Measurements from ENCODE around the gene TAF4B. TPM values are rescaled to one million over a fixed set of nuclear protein-coding genes. Genes with fewer than 3 reads are reported as not detected.
"Not testable (repeated sequence)": the region's sequence is repeated elsewhere in the genome, so short reads cannot be mapped to it uniquely, and the experiment has no call there.

TAF4B gene
- polyA plus RNA-seq, 3 donors, result 5.3 to 6.5 (median 5.5) TPM

- no peak for DNase-seq (ENCODE audit: low read depth in 3 of 3, low spot score in 2 of 3)
Measured at GRCh38 chr18:26230497-26230896, 4.3 kb downstream of the TAF4B start.

- DNase-seq (ENCODE audit: low read depth in 3 of 3, low spot score in 2 of 3), result no peak
Measured at GRCh38 chr18:26233208-26233607, 7.0 kb downstream of the TAF4B start.

GRCh38 chr18:26237363-26237762, 11.1 kb downstream of the TAF4B start:
- not testable (repeated sequence) for DNase-seq (ENCODE audit: low read depth in 3 of 3, low spot score in 2 of 3)

GRCh38 chr18:26238718-26239117, 12.5 kb downstream of the TAF4B start:
- not testable (repeated sequence) for DNase-seq (ENCODE audit: low read depth in 3 of 3, low spot score in 2 of 3)

GRCh38 chr18:26242392-26242791, 16.1 kb downstream of the TAF4B start:
- DNase-seq (ENCODE audit: low read depth in 3 of 3, low spot score in 2 of 3), result not testable (repeated sequence)

- not testable (repeated sequence) for DNase-seq (ENCODE audit: low read depth in 3 of 3, low spot score in 2 of 3)
Measured at GRCh38 chr18:26245434-26245833, 19.2 kb downstream of the TAF4B start.

- DNase-seq (ENCODE audit: low read depth in 3 of 3, low spot score in 2 of 3), result no peak
Measured at GRCh38 chr18:26252411-26252810, 26.2 kb downstream of the TAF4B start.

GRCh38 chr18:26254808-26255207, 28.6 kb downstream of the TAF4B start:
- DNase-seq (ENCODE audit: low read depth in 3 of 3, low spot score in 2 of 3), result not testable (repeated sequence)

- no peak for DNase-seq (ENCODE audit: low read depth in 3 of 3, low spot score in 2 of 3)
Measured at GRCh38 chr18:26255695-26256622, 29.7 kb downstream of the TAF4B start.

GRCh38 chr18:26258711-26259110, 32.5 kb downstream of the TAF4B start:
- DNase-seq (ENCODE audit: low read depth in 3 of 3, low spot score in 2 of 3), result no peak

GRCh38 chr18:26259416-26259815, 33.2 kb downstream of the TAF4B start:
- DNase-seq (ENCODE audit: low read depth in 3 of 3, low spot score in 2 of 3), result not testable (repeated sequence)

- DNase-seq (ENCODE audit: low read depth in 3 of 3, low spot score in 2 of 3), result no peak
Measured at GRCh38 chr18:26262156-26262555, 35.9 kb downstream of the TAF4B start.

- DNase-seq (ENCODE audit: low read depth in 3 of 3, low spot score in 2 of 3), result no peak
Measured at GRCh38 chr18:26267357-26267930, 41.2 kb downstream of the TAF4B start.

- no peak for DNase-seq (ENCODE audit: low read depth in 3 of 3, low spot score in 2 of 3)
Measured at GRCh38 chr18:26268454-26268853, 42.2 kb downstream of the TAF4B start.

GRCh38 chr18:26271917-26272549, 45.8 kb downstream of the TAF4B start:
- no peak for DNase-seq (ENCODE audit: low read depth in 3 of 3, low spot score in 2 of 3)

- DNase-seq (ENCODE audit: low read depth in 3 of 3, low spot score in 2 of 3), result no peak
Measured at GRCh38 chr18:26277374-26277773, 51.1 kb downstream of the TAF4B start.

- DNase-seq (ENCODE audit: low read depth in 3 of 3, low spot score in 2 of 3), result no peak
Measured at GRCh38 chr18:26279428-26279827, 53.2 kb downstream of the TAF4B start.

GRCh38 chr18:26286008-26286407, 59.8 kb downstream of the TAF4B start:
- no peak for DNase-seq (ENCODE audit: low read depth in 3 of 3, low spot score in 2 of 3)

GRCh38 chr18:26287644-26288043, 61.4 kb downstream of the TAF4B start:
- no peak for DNase-seq (ENCODE audit: low read depth in 3 of 3, low spot score in 2 of 3)

GRCh38 chr18:26290385-26290784, 64.1 kb downstream of the TAF4B start:
- no peak for DNase-seq (ENCODE audit: low read depth in 3 of 3, low spot score in 2 of 3)

- DNase-seq (ENCODE audit: low read depth in 3 of 3, low spot score in 2 of 3), result no peak
Measured at GRCh38 chr18:26293982-26294381, 67.7 kb downstream of the TAF4B start.

GRCh38 chr18:26298107-26298506, 71.9 kb downstream of the TAF4B start:
- no peak for DNase-seq (ENCODE audit: low read depth in 3 of 3, low spot score in 2 of 3)

Data from right renal cortex interstitium (tissue), 3 donors.